Lung (tissue), 12 donors: ENCODE data around the gene CREB5. TPM values are rescaled to one million over a fixed set of nuclear protein-coding genes. Genes with fewer than 3 reads are reported as not detected.

Experiments
- ATAC-seq: fragments of 200-7000 bp; cut with Tn5 transposase; one replicate; pipeline ENCODE4 v1.9.1; 2020; ENCODE audit warnings: moderate number of reproducible peaks; ENCODE audit not compliant: insufficient read depth, low FRiP score
- DNase-seq, 3 donors: peaks; one replicate each; pipeline ENCODE4 v3.0.0-alpha.2; 2013 to 2017
- H3K27ac ChIP-seq, 2 donors: one replicate each; pipeline ENCODE4 v1.5.1; 2013; ENCODE audit warnings: mild to moderate bottlenecking in 2 of 2, moderate library complexity in 2 of 2, control low read depth in 1 of 2, inconsistent platforms in 1 of 2, low read depth in 1 of 2, low read length in 1 of 2
- H3K27me3 ChIP-seq, 3 donors: one replicate each; pipeline ENCODE4 v1.5.1; 2013; ENCODE audit warnings: low read length in 2 of 3; ENCODE audit not compliant: control insufficient read depth in 3 of 3, insufficient read depth in 3 of 3
- H3K36me3 ChIP-seq, 4 donors: one replicate each; pipeline ENCODE4 v1.5.1; 2013; ENCODE audit warnings: low read length in 4 of 4, mild to moderate bottlenecking in 1 of 4, moderate library complexity in 1 of 4; ENCODE audit not compliant: control insufficient read depth in 4 of 4, insufficient read depth in 4 of 4
- H3K4me1 ChIP-seq, 5 donors: one replicate each; pipeline ENCODE4 v1.5.1; 2013; ENCODE audit warnings: low read length in 5 of 5, mild to moderate bottlenecking in 2 of 5, moderate library complexity in 1 of 5; ENCODE audit not compliant: control insufficient read depth in 5 of 5, insufficient read depth in 5 of 5
- H3K4me3 ChIP-seq: one replicate; pipeline ENCODE4 v1.5.1; 2013; ENCODE audit warnings: mild to moderate bottlenecking, control low read depth, moderate library complexity
- H3K9ac ChIP-seq, 2 donors: one replicate each; pipeline ENCODE4 v1.5.1; 2013; ENCODE audit warnings: low read length in 2 of 2, control low read depth in 1 of 2; ENCODE audit not compliant: insufficient read depth in 1 of 2
- H3K9me3 ChIP-seq, 4 donors: one replicate each; pipeline ENCODE4 v1.5.1; 2013; ENCODE audit warnings: low read length in 3 of 4, mild to moderate bottlenecking in 1 of 4, moderate library complexity in 1 of 4; ENCODE audit not compliant: control insufficient read depth in 4 of 4, insufficient read depth in 3 of 4
- CTCF ChIP-seq: IDR thresholded peaks from 2 replicates; pipeline ENCODE4 v1.5.1; 2012; ENCODE audit warnings: mild to moderate bottlenecking; ENCODE audit errors: control extremely low read depth, extremely low read depth
- WGBS, 2 donors: extraction: QIAGEN DNeasy Blood & Tissue Kit; methylation state at CpG; one replicate each; pipeline ENCODE4 v1.1.7; 2013; 5-methylcytosine and 5-hydroxymethylcytosine counted together
- polyA plus RNA-seq, 2 donors: library from polyadenylated mRNA; stranded (reverse); fragments of 200-250 nt; gene quantifications; one replicate each; pipeline ENCODE4 v1.2.1, GENCODE V29; 2013
- total RNA-seq, 2 donors: library from RNA; depleted of rRNA in 1 of 2; stranded (reverse); fragments of >200 nt in 1 of 2; gene quantifications; one replicate each; pipeline ENCODE4 v1.2.1, GENCODE V29; 2014 to 2021
- donor health status: control.
- donor health status: control.
- donor health status: Bipolar disorder and iron deficiency.
- donor health status: healthy.
- donor health status: DM: yes; HTN: yes; CAD: no.

CREB5 gene
- total and polyA plus RNA-seq, 4 donors, result 2.7 to 23.1 (median 9.6) TPM

GRCh38 chr7:28643584-28644340 lies 231.4 kb downstream of the CREB5 start:
- WGBS, 2 donors, result 75 to 79% methylated on average over 3 of the region's 3 CpGs
- ATAC-seq (no peak), DNase-seq (no peak)
- Histone ChIP-seq H3K27me3 (no peaks in the 10 kb centered on the region), H3K36me3 (no peaks in the 10 kb centered on the region), H3K9ac (no peak overlapping the region), H3K9me3 (no peaks in the 10 kb centered on the region), H3K4me3 (no peak overlapping the region), H3K4me1 (peaks cover 0 to 9% (median 0%) of the 10 kb centered on the region in 5 donors), H3K27ac (no peak overlapping the region)
- no peak for TF ChIP-seq CTCF

GRCh38 chr7:28645866-28646265 lies 233.5 kb downstream of the CREB5 start:
- Histone ChIP-seq H3K27ac (no peak overlapping the region), H3K27me3 (no peaks in the 10 kb centered on the region), H3K9me3 (no peaks in the 10 kb centered on the region), H3K4me1 (peaks cover 0 to 9% (median 0%) of the 10 kb centered on the region in 5 donors), H3K4me3 (no peak overlapping the region), H3K9ac (no peak overlapping the region), H3K36me3 (no peaks in the 10 kb centered on the region)
- no peak for TF ChIP-seq CTCF
- ATAC-seq (no peak), DNase-seq (no peak)
- 96 to 97% methylated on average over 1 of the region's 1 CpG for WGBS, 2 donors

GRCh38 chr7:28646376-28647075 lies 234.2 kb downstream of the CREB5 start:
- no peak for DNase-seq
- no peaks in the 10 kb centered on the region for H3K27me3 ChIP-seq
- no peak overlapping the region for H3K27ac ChIP-seq
- H3K4me3 ChIP-seq, result no peak overlapping the region
- no peak overlapping the region for H3K9ac ChIP-seq
- WGBS, 2 donors, result 90 to 93% methylated on average over 3 of the region's 3 CpGs
- peaks cover 0 to 9% (median 0%) of the 10 kb centered on the region in 5 donors for H3K4me1 ChIP-seq
- H3K36me3 ChIP-seq, result no peaks in the 10 kb centered on the region
- ATAC-seq, result no peak
- no peaks in the 10 kb centered on the region for H3K9me3 ChIP-seq
- TF ChIP-seq CTCF, result no peak
